ENCODE results near the gene HECTD4.

Gene HECTD4

DNA sequence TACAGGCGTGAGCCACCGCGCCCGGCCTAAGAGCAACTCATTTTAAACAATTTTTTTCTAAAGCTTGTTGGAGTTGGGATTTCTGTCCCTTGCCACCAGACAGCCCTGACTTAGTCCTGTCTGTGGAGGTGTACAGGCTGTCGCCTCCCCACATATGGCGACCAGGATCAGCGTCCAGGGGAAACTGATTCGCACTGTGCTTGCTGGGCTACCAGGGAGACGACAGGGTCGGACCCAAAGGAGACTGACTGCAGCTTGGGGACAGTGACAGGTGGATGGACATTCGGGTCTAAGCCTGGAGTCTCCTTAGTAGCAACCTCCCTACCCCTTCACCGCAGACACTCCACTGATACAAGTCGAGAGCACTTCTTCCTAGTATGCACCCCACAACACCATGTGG, 216.6 kb downstream of the HECTD4 start:
- no peak overlapping the region for H3K4me3 ChIP-seq (ENCODE audit: low read length, poor library complexity, severe bottlenecking)
- H3K36me3 ChIP-seq (ENCODE audit: insufficient read depth, low read length), result peaks cover 24% of the 10 kb centered on the region; the same call in 1 of the 2 replicates
- no peaks in the 10 kb centered on the region for H3K9me3 ChIP-seq (ENCODE audit: insufficient read depth, low read depth, low read length)

DNA sequence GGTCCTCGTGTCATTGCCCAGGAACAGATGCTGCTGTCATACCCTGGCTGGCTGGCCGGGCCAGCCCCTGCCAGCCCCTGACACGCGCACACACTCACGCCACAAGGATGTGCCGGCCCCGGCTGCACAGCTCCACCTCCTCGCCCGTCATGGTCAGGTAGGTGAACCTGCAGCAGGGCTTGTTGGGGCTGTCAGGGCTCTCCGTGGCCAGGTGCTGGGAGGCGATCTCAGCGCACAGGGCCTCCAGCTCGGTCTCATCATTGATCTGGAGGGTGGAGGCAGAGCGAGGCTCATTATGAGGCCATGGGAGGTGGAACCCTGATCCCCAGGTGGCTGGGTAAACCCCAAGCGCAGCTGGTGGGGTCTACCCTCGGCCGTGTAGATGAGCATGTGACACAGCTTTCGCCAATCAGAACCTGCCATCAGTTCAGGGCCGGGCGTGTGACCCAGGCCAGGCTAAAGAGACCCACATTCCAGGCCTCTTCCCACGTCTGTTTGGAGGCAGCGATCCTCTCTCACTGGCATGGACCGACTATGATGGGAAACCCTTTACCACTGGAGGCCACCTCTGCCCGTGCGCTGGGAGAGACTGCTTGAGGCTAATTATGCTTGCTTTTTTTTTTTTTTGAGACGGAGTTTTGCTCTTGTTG, 218.1 kb downstream of the HECTD4 start:
- no peaks in the 10 kb centered on the region for H4K20me1 ChIP-seq (ENCODE audit: insufficient read depth, low read length, poor library complexity, severe bottlenecking)
- H3K4me3 ChIP-seq (ENCODE audit: low read length, poor library complexity, severe bottlenecking), result no peak overlapping the region
- no peaks in the 10 kb centered on the region for H3K4me1 ChIP-seq (ENCODE audit: insufficient read depth, low read length, poor library complexity, severe bottlenecking)
- peaks cover 21% of the 10 kb centered on the region; the same call in 1 of the 2 replicates for H3K36me3 ChIP-seq (ENCODE audit: insufficient read depth, low read length)
- TF ChIP-seq, protein P1, sequence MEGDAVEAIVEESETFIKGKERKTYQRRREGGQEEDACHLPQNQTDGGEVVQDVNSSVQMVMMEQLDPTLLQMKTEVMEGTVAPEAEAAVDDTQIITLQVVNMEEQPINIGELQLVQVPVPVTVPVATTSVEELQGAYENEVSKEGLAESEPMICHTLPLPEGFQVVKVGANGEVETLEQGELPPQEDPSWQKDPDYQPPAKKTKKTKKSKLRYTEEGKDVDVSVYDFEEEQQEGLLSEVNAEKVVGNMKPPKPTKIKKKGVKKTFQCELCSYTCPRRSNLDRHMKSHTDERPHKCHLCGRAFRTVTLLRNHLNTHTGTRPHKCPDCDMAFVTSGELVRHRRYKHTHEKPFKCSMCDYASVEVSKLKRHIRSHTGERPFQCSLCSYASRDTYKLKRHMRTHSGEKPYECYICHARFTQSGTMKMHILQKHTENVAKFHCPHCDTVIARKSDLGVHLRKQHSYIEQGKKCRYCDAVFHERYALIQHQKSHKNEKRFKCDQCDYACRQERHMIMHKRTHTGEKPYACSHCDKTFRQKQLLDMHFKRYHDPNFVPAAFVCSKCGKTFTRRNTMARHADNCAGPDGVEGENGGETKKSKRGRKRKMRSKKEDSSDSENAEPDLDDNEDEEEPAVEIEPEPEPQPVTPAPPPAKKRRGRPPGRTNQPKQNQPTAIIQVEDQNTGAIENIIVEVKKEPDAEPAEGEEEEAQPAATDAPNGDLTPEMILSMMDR (conservative IDR thresholded peaks at IDR 0.05; ENCODE audit: low read length), result no peak
- TF ChIP-seq EZH2phosphoT487 (IDR thresholded peaks at IDR 0.05; ENCODE audit: borderline replicate concordance), result no peak
- H3K9me2 ChIP-seq (replicated peaks; ENCODE audit: low read depth, low read length), result no peaks in the 10 kb centered on the region
- no peaks in the 10 kb centered on the region for H3K9me3 ChIP-seq (ENCODE audit: insufficient read depth, low read depth, low read length)
- H3K9ac ChIP-seq (ENCODE audit: low read depth, low read length, poor library complexity, severe bottlenecking), result no peak overlapping the region
- H2AFZ ChIP-seq (ENCODE audit: low read length), result no peak overlapping the region
- no peak overlapping the region for H3K4me2 ChIP-seq (ENCODE audit: low read depth, low read length, poor library complexity, severe bottlenecking)
- H3K79me2 ChIP-seq (ENCODE audit: insufficient read depth, low read length), result no peaks in the 10 kb centered on the region
- no peaks in the 10 kb centered on the region for H3F3A ChIP-seq (ENCODE audit: low read depth)
- no peaks in the 10 kb centered on the region for H3K27me3 ChIP-seq (ENCODE audit: insufficient read depth, low read length, poor library complexity, severe bottlenecking)

More for the DNA sequence above, 216.6 kb downstream of the HECTD4 start:
- no peak overlapping the region for H2AFZ ChIP-seq (ENCODE audit: low read length)
- H3F3A ChIP-seq (ENCODE audit: low read depth), result no peaks in the 10 kb centered on the region
- no peak for TF ChIP-seq EZH2phosphoT487 (IDR thresholded peaks at IDR 0.05; ENCODE audit: borderline replicate concordance)
- TF ChIP-seq, protein P1 (conservative IDR thresholded peaks at IDR 0.05; ENCODE audit: low read length), result no peak
- H3K4me2 ChIP-seq (ENCODE audit: low read depth, low read length, poor library complexity, severe bottlenecking), result no peak overlapping the region
- no peaks in the 10 kb centered on the region for H3K79me2 ChIP-seq (ENCODE audit: insufficient read depth, low read length)
- no peak overlapping the region for H3K9ac ChIP-seq (ENCODE audit: low read depth, low read length, poor library complexity, severe bottlenecking)
- no peaks in the 10 kb centered on the region for H3K9me2 ChIP-seq (replicated peaks; ENCODE audit: low read depth, low read length)
- no peaks in the 10 kb centered on the region for H3K4me1 ChIP-seq (ENCODE audit: insufficient read depth, low read length, poor library complexity, severe bottlenecking)
- no peaks in the 10 kb centered on the region for H4K20me1 ChIP-seq (ENCODE audit: insufficient read depth, low read length, poor library complexity, severe bottlenecking)
- H3K27me3 ChIP-seq (ENCODE audit: insufficient read depth, low read length, poor library complexity, severe bottlenecking), result no peaks in the 10 kb centered on the region

DNA sequence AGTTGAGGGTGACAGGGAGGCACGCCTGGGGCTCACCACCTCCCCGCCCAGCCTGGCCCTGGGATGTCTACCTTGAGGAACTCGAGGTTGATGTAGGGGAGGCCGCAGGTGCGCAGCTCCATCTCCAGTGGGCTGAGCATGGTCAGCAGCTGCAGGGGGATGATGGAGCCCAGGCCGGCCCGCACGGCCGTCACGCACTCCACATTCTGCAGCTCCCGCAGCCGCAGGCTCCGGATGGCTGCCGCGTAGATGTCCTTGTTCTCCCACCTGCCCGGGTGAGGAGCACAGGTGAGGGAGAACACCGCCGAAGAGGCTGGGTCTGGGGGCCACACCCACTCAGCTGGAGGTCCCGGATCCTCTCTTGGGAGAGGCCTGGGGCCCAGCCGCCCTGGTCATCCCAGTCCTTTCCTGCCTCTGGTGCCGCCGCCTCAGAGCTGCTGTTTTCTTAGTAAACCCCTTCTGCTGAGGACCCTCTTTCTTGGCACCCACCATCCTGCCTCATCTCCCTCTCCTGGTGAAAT, 218.7 kb downstream of the HECTD4 start:
- Histone ChIP-seq H3K9me2 (replicated peaks; ENCODE audit: low read depth, low read length) (no peaks in the 10 kb centered on the region), H3K9ac (ENCODE audit: low read depth, low read length, poor library complexity, severe bottlenecking) (no peak overlapping the region), H3K9me3 (ENCODE audit: insufficient read depth, low read depth, low read length) (no peaks in the 10 kb centered on the region), H2AFZ (ENCODE audit: low read length) (no peak overlapping the region), H3K4me2 (ENCODE audit: low read depth, low read length, poor library complexity, severe bottlenecking) (no peak overlapping the region), H3K4me1 (ENCODE audit: insufficient read depth, low read length, poor library complexity, severe bottlenecking) (no peaks in the 10 kb centered on the region), H3K4me3 (ENCODE audit: low read length, poor library complexity, severe bottlenecking) (no peak overlapping the region), H3K36me3 (ENCODE audit: insufficient read depth, low read length) (peaks cover 19% of the 10 kb centered on the region; the same call in 1 of the 2 replicates), H4K20me1 (ENCODE audit: insufficient read depth, low read length, poor library complexity, severe bottlenecking) (no peaks in the 10 kb centered on the region), H3K79me2 (ENCODE audit: insufficient read depth, low read length) (no peaks in the 10 kb centered on the region), H3F3A (ENCODE audit: low read depth) (no peaks in the 10 kb centered on the region), H3K27me3 (ENCODE audit: insufficient read depth, low read length, poor library complexity, severe bottlenecking) (no peaks in the 10 kb centered on the region)
- no peak for TF ChIP-seq EZH2phosphoT487 (IDR thresholded peaks at IDR 0.05; ENCODE audit: borderline replicate concordance)
- TF ChIP-seq, protein P1 (conservative IDR thresholded peaks at IDR 0.05; ENCODE audit: low read length), result no peak

Data from Loucy (cell line).